DND-41 (cell line): ENCODE measurements around the gene GPC5.

Experiments used
- ATAC-seq: fragments of 200-7000 bp; cut with Tn5 transposase; 3 replicates; pipeline ENCODE4 v1.9.1; 2021; ENCODE audit warnings: low read depth; ENCODE audit not compliant: insufficient read depth
- DNase-seq: peaks from one replicate; pipeline ENCODE4 v3.0.0-alpha.2; 2020
- H2AFZ ChIP-seq: 2 replicates; pipeline ENCODE4 v1.6.0; 2012; ENCODE audit warnings: low read depth, low read length
- H3K27ac ChIP-seq: 2 replicates; pipeline ENCODE4 v1.5.1; 2012; ENCODE audit warnings: low read length, inconsistent platforms
- H3K27me3 ChIP-seq: fragments of 200-600 bp; sonication (generic); 2 replicates; pipeline ENCODE4 v1.6.0; 2012; ENCODE audit warnings: low read length, mild to moderate bottlenecking, inconsistent platforms; ENCODE audit not compliant: insufficient read depth, poor library complexity
- H3K36me3 ChIP-seq: 2 replicates; pipeline ENCODE4 v1.5.1; 2012; ENCODE audit warnings: low read length, inconsistent platforms; ENCODE audit not compliant: insufficient read depth
- H3K4me1 ChIP-seq: 2 replicates; pipeline ENCODE4 v1.5.1; 2012; ENCODE audit warnings: mild to moderate bottlenecking, low read length; ENCODE audit not compliant: insufficient read depth
- H3K4me2 ChIP-seq: 2 replicates; pipeline ENCODE4 v1.6.0; 2012; ENCODE audit warnings: mild to moderate bottlenecking, moderate library complexity, low read length, inconsistent platforms; ENCODE audit not compliant: insufficient read depth
- H3K4me3 ChIP-seq, 2 experiments: fragments of 200-600 bp in 1 of 2; shearing (Covaris generic) in 1 of 2; 2 replicates each; pipeline ENCODE4 v1.5.1; 2012 to 2016; ENCODE audit warnings: inconsistent platforms in 2 of 2, low read length in 2 of 2, mild to moderate bottlenecking in 2 of 2, low read depth in 1 of 2, moderate library complexity in 1 of 2
- H3K79me2 ChIP-seq: 2 replicates; pipeline ENCODE4 v1.6.0; 2012; ENCODE audit warnings: low read length, inconsistent platforms; ENCODE audit not compliant: insufficient read depth
- H3K9ac ChIP-seq: 2 replicates; pipeline ENCODE4 v1.6.0; 2012; ENCODE audit warnings: low read depth, mild to moderate bottlenecking, inconsistent platforms, low read length, moderate library complexity
- H3K9me3 ChIP-seq: 2 replicates; pipeline ENCODE4 v1.5.1; 2012; ENCODE audit warnings: low read length, moderate library complexity, mild to moderate bottlenecking, inconsistent platforms; ENCODE audit not compliant: insufficient read depth, severe bottlenecking
- H4K20me1 ChIP-seq: 2 replicates; pipeline ENCODE4 v1.6.0; 2012; ENCODE audit warnings: low read length; ENCODE audit not compliant: insufficient read depth
- EZH2 ChIP-seq: IDR thresholded peaks from 3 replicates; pipeline ENCODE4 v1.6.1; 2012; ENCODE audit warnings: borderline replicate concordance, low read depth, mild to moderate bottlenecking, moderate library complexity, low read length, inconsistent platforms; ENCODE audit not compliant: severe bottlenecking
- TF ChIP-seq, protein P1 (sequence below): IDR thresholded peaks from 2 replicates; pipeline ENCODE4 v1.5.1; 2012; ENCODE audit warnings: borderline replicate concordance, low read length, moderate library complexity, mild to moderate bottlenecking; ENCODE audit not compliant: poor library complexity, severe bottlenecking; ENCODE audit errors: extremely low read depth

Gene GPC5

GRCh38 chr13:91643394-91643793 is 245.0 kb downstream of the GPC5 start:
- H3K4me3 ChIP-seq, result no peak overlapping the region
- H4K20me1 ChIP-seq, result no peaks in the 10 kb centered on the region
- no peak for ATAC-seq
- no peaks in the 10 kb centered on the region for H3K9me3 ChIP-seq
- no peaks in the 10 kb centered on the region for H3K79me2 ChIP-seq
- H3K36me3 ChIP-seq, result no peaks in the 10 kb centered on the region
- no peak for TF ChIP-seq EZH2
- TF ChIP-seq, protein P1, sequence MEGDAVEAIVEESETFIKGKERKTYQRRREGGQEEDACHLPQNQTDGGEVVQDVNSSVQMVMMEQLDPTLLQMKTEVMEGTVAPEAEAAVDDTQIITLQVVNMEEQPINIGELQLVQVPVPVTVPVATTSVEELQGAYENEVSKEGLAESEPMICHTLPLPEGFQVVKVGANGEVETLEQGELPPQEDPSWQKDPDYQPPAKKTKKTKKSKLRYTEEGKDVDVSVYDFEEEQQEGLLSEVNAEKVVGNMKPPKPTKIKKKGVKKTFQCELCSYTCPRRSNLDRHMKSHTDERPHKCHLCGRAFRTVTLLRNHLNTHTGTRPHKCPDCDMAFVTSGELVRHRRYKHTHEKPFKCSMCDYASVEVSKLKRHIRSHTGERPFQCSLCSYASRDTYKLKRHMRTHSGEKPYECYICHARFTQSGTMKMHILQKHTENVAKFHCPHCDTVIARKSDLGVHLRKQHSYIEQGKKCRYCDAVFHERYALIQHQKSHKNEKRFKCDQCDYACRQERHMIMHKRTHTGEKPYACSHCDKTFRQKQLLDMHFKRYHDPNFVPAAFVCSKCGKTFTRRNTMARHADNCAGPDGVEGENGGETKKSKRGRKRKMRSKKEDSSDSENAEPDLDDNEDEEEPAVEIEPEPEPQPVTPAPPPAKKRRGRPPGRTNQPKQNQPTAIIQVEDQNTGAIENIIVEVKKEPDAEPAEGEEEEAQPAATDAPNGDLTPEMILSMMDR, result no peak
- no peak overlapping the region for H3K4me2 ChIP-seq
- H3K27ac ChIP-seq, result no peak overlapping the region
- no peak overlapping the region for H3K9ac ChIP-seq
- no peaks in the 10 kb centered on the region for H3K27me3 ChIP-seq
- H3K4me1 ChIP-seq, result no peaks in the 10 kb centered on the region
- DNase-seq, result no peak
- no peak overlapping the region for H2AFZ ChIP-seq

DNA sequence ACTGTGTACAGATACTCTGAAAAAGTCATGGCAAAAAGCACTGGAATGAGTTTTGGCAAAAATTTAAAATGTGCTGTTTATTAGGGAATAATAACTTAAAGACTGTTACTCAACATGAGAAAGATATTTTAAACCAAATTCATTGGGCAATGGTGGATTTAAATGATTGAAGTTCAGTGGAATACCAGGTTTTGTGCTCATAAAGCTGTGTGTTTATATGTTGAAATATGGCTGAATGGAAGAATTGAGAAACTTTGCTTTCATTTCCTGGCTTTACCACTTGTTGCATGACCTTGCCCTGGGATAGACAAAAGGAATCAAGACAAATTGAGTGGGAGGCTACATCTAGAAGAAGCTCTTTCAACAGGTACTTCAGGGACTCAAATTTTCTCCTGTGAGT is 246.4 kb downstream of the GPC5 start:
- Histone ChIP-seq H3K9me3 (no peaks in the 10 kb centered on the region), H4K20me1 (no peaks in the 10 kb centered on the region), H3K4me2 (no peak overlapping the region), H2AFZ (no peak overlapping the region), H3K4me3 (no peak overlapping the region), H3K27ac (no peak overlapping the region), H3K4me1 (no peaks in the 10 kb centered on the region), H3K27me3 (no peaks in the 10 kb centered on the region), H3K79me2 (no peaks in the 10 kb centered on the region), H3K9ac (no peak overlapping the region), H3K36me3 (no peaks in the 10 kb centered on the region)
- no peak for TF ChIP-seq EZH2
- TF ChIP-seq, protein P1, result no peak
- DNase-seq (no peak), ATAC-seq (no peak)

DNA sequence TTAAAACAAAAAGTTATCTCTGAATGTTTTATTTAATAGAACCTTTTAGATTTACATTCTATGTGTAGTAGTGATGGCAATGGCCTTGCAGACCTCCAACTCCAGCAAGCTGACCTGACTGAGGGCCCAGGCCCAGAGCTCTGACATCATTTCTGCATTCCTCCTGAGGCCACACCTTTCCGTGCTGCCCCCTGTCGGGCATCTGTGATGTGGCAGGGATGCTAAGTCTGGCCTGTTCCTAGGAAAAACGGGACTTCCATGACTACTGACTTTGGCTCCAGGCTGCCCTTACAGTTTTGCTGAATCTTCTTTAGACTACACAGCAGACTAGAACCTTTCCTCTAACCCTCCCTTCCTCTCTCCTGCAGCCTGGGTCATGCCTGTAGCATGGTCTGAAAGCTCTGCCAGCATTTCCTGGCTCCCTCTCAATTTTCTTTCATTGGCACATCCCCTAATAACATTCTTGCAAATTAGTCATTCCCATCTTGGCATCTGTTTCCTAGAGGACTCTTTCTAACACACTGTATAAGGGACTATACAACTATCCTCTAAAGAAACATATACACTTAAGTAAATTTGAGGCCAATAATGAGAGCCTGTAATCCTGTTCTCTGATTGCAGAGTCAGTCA is 249.1 kb downstream of the GPC5 start:
- H3K4me2 ChIP-seq, result no peak overlapping the region
- no peak overlapping the region for H2AFZ ChIP-seq
- peak; percentile 4 for DNase-seq
- no peaks in the 10 kb centered on the region for H3K4me1 ChIP-seq
- H3K36me3 ChIP-seq, result no peaks in the 10 kb centered on the region
- no peak overlapping the region for H3K9ac ChIP-seq
- no peak overlapping the region for H3K27ac ChIP-seq
- no peaks in the 10 kb centered on the region for H3K79me2 ChIP-seq
- no peak for ATAC-seq
- H4K20me1 ChIP-seq, result no peaks in the 10 kb centered on the region
- H3K27me3 ChIP-seq, result no peaks in the 10 kb centered on the region
- TF ChIP-seq, protein P1, result peak; percentile 55
- no peak for TF ChIP-seq EZH2
- no peaks in the 10 kb centered on the region for H3K9me3 ChIP-seq
- H3K4me3 ChIP-seq, result no peak overlapping the region
